HG03460 (cell line): ENCODE data around the gene ANTXR1.
"Not testable (repeated sequence)": the region's sequence is repeated elsewhere in the genome, so short reads cannot be mapped to it uniquely, and the experiment has no call there.

Experiments
- ATAC-seq: cut with Tn5 transposase; IDR thresholded peaks from one replicate; pipeline ENCODE4 v1.9.1; 2021; ENCODE audit not compliant: unreplicated experiment

ANTXR1 gene

DNA sequence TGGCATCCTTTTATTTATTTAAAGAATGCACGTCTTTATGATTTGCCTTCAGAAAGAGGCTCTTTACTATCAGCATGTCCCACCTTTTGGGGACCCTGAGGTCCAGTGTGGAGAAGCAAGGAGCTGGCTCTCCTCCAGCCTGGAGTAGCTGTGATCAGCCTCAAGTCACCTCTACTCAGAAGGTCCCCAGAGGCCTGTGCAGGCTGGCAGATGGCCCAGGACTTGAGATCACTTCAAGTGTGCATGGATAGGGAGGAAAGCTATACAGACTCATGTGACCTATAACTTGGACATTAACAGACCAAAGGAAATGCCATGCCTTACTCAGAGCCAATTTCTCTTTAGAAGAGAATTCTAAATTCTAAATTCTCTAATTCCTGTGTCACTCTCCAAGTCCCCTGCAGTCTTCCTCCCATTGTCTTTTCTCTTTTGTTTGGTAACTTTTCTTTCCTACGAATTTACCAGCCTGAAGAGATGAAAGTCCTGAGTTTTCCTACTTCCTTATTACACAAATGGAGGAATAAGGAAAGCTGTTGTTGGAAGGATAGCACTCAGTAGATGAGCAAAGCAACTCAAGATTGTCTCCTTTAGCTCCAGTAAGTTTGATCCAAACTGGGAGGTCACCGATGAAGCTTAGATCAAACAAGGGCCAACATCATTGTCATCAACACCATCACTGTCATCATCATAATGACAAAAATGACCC is 210.1 kb downstream of the ANTXR1 start:
- no peak for ATAC-seq

GRCh38 chr2:69223759-69224511 is 211.0 kb downstream of the ANTXR1 start:
- no peak for ATAC-seq

- no peak for ATAC-seq
Observed at GRCh38 chr2:69224512-69224837, 211.5 kb downstream of the ANTXR1 start.

DNA sequence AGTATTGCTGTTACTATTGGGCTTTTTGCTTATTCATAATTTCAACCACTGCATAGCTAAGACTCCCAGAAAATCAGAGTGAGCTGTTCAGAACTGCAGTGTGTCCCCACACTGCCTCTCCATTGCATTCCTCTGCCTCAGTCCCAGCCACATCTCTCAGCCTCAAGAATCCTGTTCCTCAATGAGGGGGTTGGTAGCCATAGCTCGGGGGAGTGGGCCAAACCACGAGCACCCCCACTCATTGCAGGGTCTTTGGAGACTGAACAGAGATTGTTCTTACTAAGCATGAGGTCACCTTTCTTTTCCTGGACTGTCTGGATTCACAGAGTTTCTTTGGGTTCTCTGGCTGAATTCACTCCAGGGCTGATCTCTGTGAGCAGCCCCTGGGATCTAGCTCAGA is 213.0 kb downstream of the ANTXR1 start:
- ATAC-seq = no peak

DNA sequence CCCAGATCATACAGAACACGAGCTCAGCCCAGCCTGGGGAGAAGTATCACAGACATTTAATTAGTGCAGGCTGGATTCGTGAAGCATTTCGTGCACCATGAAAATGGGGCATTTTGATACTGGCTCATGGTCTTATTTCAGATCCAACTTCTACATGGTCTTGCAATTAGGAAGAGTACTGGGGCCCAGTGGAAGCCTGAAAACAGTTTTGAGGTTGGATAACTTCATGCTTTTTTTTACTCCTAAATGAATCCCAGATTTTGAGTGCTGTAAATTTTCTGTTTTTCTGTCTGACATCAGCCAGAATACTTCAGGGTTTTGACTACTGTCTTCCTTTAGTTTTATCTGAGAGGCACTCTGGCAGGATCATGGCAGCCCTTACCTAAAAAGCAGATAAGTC is 213.9 kb downstream of the ANTXR1 start:
- no peak for ATAC-seq

GRCh38 chr2:69227716-69228115 is 214.7 kb downstream of the ANTXR1 start:
- no peak for ATAC-seq

DNA sequence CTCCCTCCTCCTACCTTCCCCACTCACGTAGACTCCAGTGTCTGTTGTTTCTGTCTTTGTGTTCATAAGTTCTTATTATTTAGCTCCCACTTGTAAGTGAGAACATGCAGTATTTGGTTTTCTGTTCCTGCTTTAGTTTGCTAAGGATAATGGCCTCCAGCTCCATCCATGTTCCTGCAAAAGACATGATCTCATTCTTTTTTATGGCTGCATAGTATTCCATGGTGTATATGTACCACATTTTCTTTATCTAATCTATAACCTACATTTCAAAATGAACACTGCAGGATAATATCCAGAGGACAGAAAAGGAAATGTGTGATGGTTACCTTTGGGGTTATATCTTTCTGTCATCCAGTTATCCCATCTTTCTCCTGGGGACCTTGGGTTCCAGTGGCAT is 218.0 kb downstream of the ANTXR1 start:
- not testable (repeated sequence) for ATAC-seq

GRCh38 chr2:69231612-69232277 is 218.8 kb downstream of the ANTXR1 start:
- ATAC-seq = no peak

DNA sequence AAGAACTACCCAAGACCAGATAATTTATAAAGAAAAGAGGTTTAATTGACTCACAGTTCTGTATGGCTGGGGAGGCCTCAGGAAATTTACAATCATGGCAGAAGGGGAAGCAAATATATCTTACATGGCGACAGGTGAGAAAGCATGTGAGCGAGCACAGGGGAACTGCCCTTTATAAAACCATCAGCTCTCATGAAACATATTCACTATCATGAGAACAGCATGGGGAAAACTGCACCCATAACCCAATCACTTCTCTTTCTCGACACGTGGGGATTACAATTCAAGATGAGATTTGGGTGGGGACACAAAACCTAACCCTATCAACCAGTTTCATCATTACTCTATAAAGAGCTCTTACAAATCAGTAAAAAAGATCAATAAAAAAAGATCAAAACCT is 222.9 kb downstream of the ANTXR1 start:
- ATAC-seq = not testable (repeated sequence)

GRCh38 chr2:69237070-69237670 is 224.2 kb downstream of the ANTXR1 start:
- no peak for ATAC-seq

DNA sequence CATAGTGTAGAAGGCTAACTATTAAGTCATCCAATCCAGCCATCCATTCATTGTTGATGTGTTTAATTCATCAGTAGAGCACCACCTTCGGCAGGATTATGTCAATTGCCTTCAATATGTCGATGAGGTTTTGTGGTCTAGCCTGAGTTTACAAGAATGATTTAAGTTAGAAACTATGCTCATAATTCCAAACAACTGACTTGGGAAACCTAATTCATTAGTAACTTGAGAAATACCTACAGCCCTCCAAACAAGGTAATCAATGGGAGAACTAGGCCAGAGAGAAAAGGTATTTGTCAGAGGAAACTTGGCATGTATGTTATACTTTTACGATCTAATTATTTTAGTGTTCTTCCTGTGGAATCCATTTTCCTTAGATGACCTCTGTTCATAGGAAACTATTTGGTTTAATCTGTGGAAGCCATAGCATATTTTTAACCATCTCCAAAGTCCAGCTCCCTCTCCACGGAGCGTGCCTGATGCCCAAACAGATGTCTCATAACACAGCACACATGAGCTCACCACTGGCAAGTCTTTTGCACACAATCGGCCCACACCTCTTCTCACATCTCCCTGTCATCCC is 225.6 kb downstream of the ANTXR1 start:
- ATAC-seq = no peak

- ATAC-seq = no peak
Observed at GRCh38 chr2:69241093-69241492, 228.1 kb downstream of the ANTXR1 start.

- ATAC-seq = no peak
Observed at GRCh38 chr2:69241664-69242514, 228.9 kb downstream of the ANTXR1 start.

- no peak for ATAC-seq
Observed at GRCh38 chr2:69242651-69243051, 229.7 kb downstream of the ANTXR1 start.

- no peak for ATAC-seq
Observed at GRCh38 chr2:69243652-69244051, 230.7 kb downstream of the ANTXR1 start.

GRCh38 chr2:69244882-69245281 is 231.9 kb downstream of the ANTXR1 start:
- ATAC-seq = no peak

DNA sequence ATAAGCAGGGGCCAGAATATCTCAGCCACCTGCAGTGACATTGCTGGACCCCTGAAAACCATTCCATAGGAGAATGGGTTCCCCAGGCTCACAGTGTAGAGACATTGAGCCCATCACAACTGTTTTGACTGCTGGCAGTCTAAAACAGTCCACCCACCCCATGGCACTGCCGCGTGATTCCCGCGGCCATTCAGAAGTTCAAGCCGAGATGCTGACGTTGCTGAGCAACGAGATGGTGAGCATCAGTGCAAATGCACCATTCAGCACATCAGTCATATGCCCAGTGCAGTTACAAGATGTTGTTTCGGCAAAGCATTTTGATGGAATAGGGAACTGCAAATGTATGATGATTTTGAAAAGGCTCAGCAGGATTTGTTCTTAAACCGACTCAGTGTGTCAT is 234.6 kb downstream of the ANTXR1 start:
- no peak for ATAC-seq

DNA sequence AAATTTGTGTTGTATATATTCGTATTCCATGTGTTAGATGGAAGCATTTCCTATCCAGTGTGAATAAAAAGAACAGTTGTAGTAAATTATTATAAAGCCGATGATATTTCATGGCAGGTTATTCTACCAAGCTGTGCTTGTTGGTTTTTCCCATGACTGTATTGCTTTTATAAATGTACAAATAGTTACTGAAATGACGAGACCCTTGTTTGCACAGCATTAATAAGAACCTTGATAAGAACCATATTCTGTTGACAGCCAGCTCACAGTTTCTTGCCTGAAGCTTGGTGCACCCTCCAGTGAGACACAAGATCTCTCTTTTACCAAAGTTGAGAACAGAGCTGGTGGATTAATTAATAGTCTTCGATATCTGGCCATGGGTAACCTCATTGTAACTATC is 235.3 kb downstream of the ANTXR1 start:
- ATAC-seq = no peak

DNA sequence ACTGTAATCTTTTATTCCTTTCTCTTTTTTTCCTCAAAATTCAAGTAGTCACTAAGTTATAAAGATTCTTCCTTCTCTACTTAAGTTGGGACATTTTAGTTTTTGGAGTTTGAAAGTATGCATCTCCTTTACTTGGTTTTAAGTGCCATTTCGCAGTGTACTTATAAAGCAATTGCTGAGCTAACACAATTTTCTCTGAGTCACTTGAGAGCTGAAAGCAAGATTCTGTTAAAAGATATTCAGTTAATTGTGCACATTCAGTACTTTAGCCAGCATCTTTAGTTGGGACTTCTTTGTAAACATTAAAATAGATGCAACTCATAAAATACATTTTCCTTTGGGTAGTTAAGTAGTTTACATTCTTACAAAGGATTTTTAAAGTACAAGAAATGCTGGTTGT is 238.0 kb downstream of the ANTXR1 start:
- ATAC-seq = no peak

GRCh38 chr2:69251943-69252342 is 239.0 kb downstream of the ANTXR1 start:
- no peak for ATAC-seq

DNA sequence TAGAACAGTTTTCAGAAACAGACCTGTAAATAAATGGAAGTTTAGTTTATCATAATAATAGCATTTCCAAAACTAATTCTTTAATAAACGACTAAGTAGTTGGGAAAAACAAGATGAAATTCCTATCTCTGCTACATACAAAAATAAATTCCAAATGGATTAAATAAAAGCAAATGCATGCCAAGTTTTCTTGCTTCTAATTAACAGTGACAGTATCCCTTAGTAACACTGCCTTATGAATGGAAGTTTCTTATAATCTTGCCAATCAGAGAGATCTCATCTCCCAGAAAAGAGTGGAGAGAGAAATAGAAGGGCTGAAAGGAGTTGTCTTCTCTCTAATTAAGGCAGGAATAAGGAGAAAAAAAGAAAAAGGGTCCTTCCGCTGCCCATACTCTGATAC is 240.1 kb downstream of the ANTXR1 start:
- no peak for ATAC-seq
